T-helper 22 cell (primary cell): ENCODE data around the gene IMPDH1.
A peak's percentile ranks its signal among the peaks of the same experiment; 100 is the strongest.

ENCODE experiments used
- DNase-seq: peaks from one replicate; pipeline ENCODE4 v3.0.0-alpha.2; 2020; ENCODE audit warnings: low read depth

Gene IMPDH1

DNA sequence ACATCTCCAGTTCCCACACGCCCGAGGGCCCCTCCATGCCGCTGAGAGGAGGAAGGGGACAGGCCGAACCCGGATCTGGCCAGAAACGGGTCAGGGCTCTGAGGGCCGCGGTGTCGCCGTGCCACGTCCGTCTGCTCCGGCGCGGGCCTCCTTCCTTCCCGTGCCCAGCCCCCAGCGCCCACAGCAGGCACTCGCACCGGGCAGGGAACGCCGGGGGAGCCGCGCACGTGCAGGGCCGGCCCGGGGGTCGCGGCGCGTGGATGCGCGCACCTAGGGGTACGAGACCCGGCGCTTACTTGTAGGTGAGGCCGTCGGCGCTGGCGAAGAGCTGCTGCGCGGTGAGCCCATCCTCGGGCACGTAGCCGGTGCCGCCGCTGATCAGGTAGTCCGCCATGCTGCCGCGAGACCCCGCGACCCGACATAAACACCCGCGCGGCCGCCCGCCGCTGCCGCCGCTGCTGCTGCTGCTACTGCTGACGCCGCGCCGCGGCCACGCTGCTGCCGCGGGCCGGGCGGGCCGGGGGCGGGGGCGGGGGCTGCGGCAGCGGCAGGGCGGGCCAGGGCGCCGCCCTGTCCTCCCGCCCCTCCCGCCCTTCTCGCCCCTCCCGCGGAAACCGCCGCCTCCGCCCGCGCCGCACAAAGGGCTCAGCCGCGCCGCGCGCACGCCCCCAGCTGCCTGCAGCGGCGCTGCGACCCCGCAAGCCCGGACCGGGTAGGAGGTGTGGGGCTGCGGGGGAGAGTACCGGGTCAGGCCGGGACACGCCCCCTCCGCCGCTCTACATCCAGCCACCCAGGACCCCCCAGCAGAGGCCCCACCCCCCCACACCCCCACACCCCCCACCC is 4.1 kb downstream of the IMPDH1 start:
- DNase-seq, result peak; percentile 64

DNA sequence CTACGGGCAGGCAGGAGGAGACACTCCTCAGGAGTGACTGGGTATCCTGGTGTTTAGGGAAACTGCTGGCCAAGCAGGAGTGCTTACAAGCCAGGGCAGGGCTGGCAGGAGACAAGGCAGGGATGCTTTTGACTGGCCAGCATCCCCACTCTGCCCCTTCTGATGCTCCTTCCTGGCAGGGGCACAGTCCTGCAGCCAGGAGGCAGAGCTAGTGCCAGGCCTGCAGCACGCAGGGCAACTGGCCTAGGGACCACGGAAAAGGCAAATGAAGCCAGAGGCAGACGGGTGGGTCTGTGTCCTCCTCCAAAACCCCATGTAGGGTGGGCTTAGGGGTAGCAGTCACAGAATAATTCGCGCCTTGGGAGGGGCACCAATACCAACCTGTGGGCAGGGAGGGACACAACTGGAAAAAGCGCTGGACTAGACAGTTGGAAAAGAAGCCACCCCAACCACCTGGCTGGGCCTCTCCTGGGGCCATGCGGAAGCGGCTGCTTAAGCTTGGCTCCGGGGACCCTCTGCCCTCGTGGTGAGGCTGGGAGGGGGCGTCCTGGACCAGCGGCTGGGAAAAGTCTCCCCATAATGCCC is 4.8 kb downstream of the IMPDH1 start:
- no peak for DNase-seq

DNA sequence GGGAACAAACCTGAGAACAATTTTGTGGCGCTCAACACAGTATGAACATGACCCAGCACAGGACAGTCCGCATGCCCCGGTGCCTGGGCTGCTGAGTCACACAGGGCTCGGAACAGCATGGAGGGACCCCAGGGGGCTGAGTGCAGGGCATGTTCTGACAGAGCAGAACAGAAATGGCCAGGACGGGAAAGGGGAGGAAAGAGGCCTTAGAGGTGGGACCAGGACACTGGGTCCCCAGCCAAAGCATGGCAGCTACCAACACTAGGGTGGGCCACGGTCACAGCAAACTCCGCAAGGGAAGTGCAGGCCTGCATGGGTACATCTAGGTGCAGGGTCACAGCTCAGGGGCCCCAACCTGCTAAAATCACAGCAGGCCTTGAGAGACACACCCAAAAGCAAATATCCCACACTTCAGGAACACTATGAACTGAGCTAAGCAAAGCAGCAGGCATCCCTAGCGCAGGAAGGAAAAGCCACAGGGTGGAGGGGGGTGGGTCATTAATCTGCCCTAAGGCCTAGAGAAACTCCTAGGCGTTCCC is 5.6 kb downstream of the IMPDH1 start:
- DNase-seq, result no peak

DNA sequence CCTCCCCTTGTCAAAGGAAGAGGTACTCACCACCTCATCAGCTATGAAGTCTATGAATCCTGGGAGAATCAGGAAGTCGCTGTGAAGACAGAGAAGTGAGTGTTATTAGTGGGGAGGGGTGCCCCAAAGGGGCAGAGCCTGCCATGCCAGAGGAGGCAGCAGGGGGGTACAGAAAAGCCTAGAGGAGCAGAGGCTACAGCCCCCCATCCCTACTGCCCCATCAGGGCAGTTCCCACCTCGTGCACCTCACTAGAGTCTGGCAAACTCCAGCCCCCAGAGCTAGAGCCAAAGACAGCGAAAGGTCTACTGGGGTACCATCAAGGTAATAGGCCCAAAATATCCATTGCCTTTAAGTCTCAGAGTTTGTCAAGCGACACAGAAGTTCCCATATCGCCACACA is 6.1 kb downstream of the IMPDH1 start:
- DNase-seq, result no peak

DNA sequence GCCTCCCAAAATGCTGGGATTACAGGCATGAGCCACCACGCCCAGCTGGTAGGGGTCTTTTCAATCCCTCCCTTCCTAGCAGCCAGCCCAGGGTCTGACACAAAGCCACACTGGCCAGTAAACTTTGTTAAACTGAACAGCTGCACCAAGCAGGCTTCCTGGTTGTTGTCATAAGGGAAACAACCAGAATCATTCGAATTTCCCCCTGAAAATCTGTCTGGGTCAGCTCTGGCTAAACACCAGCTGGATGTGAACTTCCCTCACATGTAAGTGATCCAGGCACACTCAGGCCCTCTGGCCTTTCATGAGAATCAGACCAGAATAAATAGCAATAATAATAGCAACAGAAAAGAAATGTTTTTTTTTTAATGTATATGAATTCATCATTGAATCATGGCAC is 7.4 kb downstream of the IMPDH1 start:
- no peak for DNase-seq

DNA sequence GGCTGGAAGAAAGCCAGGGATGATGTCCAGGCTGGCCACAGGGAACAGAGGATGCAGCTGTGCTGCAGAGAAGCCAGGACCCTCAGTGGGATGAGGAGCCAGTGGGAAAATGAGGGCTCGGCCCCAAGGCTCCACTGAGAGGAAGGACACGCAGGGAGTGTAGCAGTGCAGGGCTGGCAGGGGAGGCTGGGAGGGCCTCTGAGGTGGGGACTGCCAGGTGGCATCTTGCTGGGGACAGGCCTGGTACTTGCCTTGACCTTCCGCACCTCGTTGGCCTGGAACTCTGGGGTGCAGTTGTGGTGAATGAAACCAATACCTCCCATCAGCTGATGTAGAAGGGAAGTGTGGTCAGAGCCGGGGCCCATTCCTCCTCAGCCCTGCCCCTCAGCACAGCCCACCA is 9.2 kb downstream of the IMPDH1 start:
- no peak for DNase-seq

DNA sequence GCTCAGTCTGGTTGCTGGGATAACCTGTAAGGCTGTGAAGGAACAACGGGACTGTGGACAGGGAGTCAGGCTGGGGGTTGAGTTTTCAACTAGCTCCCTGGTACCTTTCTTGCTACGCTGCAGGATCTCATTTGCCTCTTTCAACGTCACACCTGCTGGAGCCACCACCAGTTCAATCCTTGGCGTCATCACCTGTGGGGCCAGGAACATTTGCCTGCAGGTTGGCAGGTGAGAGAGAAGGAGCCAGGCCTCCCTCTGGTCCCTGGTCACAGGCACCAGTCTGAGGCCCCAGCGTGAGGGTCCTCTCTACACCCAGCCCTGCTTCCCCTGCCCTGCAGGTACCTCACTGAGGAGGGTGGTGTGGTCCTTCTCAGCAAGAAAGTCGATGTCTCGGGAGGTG is 9.8 kb downstream of the IMPDH1 start:
- no peak for DNase-seq

DNA sequence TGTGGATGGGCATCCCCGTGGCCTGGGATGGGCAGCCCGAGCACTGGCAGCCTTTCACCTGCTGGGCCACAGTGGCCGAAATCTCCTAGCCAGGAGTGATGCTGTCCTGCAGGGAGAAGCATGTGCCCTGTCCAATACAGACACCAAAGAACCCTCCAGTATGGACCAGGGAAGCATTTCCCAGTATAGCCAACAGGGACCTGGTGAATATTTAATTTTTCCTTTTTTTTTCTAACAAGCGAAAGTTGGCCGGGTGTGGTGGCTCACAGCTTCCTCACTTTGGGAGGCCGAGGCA is 11.0 kb downstream of the IMPDH1 start:
- no peak for DNase-seq

DNA sequence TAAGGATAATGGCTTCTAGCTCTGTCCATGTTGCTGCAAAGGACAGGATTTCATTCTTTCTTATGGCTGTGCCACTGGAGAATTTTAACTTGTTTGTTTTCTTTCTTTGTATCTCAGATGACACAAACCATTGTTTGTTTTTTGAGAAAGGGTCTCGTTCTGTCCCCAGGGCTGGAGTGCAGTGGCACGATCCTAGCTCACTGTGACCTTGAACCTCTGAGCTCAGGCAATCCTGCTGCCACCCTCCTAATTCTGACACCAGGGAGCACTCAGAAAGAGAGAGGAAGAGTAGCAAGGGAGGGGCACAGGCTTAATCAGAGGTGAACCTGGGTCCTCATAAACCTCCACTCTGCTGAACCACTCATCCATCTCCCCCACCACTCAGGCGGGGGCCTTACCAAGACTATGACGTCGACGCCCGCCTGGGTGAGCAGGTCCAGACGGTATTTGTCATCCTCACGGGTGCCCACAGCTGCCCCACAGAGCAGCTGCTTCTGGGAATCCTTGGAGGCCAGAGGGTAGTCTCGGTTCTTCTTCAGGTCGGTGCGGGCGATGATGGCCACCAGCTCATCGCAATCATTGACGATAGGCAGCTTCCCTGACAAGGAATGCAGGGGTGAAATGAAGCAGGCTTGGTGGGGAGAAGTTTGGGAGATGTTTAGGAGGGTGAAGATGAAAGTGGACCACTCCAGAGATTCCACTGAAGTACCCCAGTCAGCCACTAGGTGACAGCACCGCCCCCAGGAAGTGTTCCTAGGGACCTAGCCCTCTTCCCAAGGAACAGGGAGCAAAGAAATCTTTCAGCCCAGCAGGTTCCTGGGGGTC is 11.6 kb downstream of the IMPDH1 start:
- DNase-seq, result no peak

DNA sequence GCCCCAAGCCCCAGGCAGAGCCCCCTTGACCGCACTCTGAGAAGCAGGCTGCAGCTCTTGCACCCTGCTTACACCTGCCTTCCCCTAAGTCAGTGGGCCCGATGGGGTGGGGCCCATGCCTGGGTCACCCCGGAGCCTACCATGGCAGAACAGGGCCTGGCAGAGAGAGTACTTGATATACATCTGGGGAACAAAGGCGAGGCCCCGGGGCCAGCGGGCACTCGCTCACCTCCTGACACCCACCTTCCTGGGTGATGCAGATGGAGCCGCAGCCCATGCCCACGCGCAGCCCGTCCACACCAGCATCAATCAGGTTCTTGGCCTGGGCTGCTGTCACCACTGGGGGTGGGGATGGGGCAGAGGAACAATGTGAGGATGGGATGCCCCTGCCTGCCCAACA is 13.4 kb downstream of the IMPDH1 start:
- DNase-seq, result no peak

DNA sequence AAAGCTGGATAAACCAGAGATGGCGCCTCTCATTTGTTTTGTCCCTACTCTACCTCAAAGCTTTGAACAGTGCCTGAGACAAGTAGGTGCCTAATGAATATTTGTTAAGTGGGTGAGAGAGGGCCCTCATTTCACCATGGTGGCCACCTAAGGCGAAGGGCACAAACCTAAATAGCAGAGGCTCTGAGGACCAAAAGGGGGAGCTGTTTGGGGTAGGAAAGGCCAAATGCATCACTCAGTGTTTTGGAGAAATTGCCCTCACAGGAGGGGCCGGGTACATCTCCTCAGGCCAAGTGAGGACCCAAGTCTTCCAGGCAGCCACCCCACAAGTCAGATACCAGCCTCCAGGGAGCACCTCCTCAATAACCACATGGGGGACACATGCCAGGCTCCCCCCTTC is 14.0 kb downstream of the IMPDH1 start:
- no peak for DNase-seq

DNA sequence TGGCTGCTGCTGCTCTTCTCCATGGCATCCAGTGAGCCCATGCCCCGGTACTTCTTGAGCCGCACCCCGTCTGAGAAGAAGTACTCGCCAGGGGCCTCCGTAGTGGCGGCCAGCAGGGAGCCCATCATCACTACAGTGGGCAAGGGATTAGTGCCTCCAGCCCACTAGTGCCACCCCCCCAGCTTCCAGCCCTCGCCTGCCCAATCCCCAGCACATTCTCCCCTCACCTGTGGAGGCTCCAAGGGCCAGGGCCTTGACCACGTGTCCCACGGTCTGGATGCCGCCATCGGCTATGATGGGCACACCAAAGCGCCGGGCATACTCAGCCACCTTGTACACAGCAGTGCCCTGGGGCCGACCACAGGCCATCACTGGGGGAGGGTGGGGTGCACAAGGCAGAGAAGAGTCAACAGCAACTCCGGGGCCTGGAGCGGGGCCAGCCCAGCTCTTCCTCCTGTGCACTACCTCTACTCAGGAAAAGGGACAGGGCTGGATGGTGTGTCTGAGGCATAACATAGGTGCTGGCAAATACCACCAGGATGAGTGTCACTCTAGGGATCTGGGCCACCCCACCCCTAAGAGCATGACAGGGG is 14.8 kb downstream of the IMPDH1 start:
- DNase-seq, result no peak

DNA sequence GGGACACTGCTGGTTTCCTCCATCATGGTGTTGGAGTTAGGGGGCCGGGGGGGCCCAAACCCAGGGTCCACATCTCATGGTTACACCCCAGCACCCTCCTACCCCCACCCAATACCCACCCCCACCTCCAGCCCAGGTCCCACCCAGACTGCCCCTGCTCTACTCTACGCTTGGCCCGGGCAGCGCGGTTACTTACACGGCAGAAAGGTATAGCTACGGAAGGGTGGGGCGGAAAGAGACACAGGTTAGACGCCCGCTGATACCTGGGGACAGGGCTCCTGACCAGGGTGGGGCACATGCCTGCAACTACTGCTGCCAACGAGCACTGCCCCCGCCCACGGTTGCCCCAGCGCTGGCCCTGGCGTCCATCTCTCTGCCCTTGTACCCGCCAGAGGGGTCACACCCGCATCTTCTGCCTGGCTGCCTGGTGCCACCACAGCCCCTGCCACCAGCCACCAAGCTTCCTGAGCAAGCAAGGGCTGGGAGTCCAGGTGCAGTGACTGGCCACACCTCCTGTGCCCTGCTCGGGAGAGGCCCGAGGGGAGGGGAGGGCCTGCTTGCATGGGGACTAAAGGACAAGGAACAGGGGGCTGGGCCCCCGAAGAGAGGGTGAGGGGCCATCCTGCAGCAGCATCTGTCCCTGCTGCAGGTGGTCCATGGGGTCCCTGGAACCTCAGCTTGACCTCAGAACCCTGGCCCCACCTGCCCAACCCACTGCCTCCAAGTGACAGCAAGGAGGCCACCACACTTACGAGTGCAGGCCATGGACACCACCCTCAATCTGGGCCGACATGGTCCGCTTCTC is 16.1 kb downstream of the IMPDH1 start:
- DNase-seq, result no peak

DNA sequence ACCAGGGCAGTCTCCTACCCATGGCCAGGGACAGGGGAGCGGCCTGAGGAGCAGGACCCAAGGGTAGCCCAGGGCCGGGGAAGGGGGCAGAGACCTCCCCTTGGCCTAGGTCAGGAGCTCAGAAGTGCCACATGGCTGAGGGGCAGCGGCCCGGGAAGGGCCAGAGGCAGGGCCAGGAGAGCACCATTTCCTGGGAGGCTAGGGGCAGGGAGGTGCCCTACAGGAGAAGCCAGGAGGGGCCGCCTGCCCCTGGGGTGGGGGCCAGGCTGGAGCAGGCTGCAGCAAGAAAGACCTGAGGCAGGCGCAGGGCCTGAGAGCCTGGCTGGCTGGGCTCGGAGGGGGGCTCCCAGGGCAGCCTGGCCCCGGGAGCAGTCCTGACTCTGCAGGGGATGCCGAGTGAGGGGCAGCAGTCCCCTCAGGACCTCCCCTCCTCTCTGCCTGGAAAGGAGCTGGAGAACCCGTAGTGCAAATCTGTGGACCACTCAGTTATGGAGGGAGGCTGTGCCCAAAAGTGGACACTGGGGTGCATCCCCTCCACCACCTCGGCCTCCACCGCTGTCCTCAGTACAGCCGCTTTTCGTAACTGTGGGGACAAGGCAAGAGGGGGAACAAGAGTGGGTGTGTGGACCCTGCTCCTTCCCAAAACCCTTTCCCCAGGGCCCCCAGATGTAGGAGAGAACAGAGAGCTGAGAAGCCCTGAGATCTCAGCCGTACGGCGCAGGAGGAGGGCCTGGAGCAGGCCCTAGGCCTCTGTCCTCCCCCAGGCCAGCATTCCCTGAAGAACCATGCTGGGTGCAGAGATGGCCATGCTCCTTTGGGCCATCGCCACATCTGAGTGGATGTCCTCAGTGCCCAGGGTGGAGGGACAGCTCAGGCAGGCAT is 17.1 kb downstream of the IMPDH1 start:
- DNase-seq, result no peak

DNA sequence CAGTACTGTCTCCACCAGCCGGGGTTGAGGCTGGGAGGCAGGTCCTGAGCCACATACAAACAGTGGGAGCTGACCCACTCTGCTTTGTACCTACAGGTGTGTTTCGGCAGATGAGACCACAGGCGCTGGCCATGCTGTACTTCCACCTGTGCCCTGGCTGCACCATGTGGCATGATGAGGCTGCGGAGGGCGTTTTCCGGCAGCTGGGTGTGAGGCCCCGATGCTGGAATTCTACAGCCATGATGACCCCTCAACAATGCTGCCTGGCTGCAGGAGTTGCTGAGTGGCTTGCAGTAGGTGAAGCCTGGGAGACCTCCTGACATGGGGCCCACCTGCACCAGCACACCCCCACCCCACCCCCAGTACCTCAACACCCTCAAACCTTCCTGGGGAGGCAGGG is 18.0 kb downstream of the IMPDH1 start:
- no peak for DNase-seq

DNA sequence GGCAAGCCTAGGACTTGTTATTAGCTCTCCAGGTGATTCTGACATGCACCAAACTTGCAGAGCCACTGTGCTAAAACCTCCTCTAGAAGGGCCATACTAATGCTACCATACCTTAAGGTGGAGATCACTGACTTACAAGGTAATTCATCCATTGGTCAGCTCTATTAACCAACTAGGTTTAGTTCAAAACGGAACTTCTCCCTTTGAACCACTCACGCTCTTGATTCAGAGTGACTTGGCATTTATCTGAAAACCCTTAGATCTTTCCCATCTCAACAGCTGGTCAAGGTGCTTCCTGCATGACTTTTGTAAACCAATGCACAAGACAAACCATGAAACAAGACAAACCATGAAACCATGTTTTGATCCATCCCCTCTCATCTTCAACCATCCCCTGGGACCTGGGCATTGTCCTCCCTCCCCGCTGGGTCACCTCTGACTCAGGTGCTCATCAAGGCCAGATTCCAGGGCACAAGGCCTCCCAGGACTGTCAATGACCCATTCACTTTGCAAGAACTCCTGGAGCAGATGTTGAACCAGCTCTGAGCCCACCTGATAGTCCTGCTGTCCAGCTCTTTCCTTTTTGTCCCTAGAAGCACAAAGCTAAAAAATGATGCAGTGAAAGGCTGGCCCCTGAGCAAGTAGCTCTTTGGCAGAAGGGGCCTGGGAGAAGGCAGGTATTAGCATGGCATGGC is 18.8 kb downstream of the IMPDH1 start:
- no peak for DNase-seq

DNA sequence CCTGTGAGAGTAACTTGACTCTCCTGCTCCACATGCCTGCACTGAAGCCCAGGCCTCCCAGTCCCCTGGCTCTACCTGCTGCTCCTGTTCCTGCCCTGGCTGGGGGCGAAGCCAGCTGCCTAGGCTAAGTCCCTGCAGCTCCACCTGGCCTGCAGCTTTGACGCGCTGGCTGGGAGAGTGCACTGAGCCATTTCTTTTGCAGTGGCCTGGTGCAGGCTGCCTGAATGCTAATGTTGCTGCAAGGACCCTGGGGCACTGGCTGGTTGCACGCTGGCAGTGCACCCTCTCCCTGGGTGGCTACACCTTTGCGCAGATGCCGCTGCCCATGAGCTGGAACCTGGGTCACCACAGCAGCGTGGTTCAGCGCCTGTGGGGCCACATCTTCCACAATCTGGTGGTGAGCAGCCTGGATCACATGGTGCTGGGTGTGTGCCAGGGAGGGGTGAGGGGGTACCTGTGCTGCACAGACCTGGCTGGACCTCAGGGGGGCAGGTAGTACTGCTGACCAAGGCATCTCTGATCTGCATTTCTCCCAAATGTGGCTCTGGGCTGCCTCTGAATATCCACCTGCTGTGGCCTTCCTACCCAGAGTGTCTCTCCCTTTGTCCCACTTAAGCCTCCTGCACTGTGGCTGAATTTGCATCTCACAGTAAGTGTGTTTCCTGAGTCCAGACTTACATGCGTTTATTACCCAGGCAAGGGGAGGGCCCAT is 20.0 kb downstream of the IMPDH1 start:
- DNase-seq, result no peak

DNA sequence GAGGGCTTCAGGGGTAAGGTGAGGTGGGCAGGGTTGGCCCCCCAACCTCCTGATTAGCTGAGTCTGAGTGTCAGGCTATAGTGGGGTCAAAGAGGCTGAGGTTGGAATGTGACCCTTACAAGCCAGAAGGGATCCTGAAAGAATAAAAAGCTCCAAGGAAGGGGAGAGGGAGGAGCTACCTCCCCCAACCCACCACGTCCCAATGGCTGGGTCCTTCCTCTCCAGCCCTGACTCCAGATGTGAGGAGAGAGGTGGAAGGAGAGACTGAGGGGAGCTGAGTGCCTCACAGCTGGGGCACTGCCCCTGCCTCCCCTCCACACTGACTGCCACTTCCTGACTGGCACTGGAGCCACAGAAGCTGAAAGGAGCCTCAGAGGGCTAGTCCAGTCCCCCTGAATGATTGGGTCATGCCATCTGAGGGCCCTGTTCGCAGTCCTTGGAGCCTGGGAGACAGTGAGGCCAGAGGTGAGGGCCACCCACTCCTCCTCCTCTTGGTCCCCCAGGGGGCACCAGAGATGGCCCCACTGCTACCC is 20.6 kb downstream of the IMPDH1 start:
- no peak for DNase-seq

DNA sequence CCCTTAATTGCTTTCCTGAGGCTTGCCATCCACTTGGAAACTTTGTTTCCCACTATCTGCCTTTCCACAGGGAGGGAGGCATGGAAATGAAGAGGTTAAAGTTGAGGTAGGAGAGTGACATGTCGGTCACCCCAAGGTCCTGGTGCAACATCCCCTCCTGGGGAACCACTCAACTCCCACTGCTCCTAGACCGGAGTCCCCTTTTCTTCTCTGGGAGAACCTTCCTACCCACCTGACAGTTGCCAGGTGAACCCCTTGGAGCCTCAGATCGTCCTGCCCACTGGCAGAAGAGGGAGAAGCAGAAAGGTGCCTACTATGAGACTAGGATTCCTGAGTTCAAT is 21.7 kb downstream of the IMPDH1 start:
- DNase-seq, result no peak
